NCI-H2029 (cell line): ENCODE measurements around the gene SORCS2.
A peak's percentile ranks its signal among the peaks of the same experiment; 100 is the strongest.

Experiments used
- DNase-seq: peaks from one replicate; lab custom pipeline; 2025; lab: John Stamatoyannopoulos, UW

The SORCS2 gene

DNA sequence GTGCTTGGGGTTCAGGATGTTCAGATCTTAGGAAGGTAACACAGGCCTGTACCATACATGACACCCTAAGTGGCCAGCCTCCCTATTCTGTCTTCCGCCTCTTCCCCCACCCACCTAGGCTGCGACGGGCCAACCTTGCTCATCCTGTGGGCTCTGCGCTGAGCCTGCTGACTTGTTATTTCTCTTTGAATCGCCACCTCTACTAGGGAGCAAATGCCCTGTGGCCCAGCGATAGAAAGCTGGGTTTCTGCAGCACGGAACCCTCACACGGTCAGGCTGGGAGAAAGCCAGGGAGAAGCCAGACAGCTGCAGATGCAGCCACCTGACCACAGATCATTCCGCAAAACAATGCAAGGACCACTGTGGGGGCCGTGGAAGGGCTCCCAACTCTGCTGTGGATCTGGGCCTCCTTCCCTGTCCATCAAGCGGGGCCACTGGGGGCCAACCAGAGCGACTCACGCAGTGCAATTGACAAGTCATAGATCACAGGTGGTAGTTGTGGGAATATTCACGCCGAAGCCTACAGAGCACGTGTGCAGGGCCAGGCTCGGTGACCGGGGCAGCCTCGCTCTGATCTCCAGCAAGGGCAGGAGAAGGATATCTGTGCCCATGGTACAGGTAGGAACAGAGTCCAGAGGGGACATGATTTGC is 519.8 kb downstream of the SORCS2 start:
- DNase-seq = no peak

DNA sequence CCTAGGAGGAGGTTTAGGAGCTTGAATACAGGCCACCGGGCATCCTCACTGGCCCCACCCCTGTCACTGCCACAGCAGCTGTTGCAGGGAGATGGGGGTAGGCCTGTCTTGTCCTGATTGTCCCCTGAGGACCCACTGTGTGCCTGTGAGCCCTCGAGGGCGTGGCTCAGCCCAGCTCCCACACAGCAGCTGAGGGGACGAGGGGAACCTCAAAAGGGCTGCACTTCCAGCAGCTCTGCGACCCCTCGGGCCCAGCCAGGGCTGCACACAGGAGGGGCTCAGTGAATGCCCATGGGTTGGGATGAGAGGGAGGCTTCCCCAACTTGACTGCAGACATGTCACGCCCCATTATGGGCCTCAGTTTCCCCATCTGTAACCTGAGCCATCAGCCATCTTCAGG is 521.4 kb downstream of the SORCS2 start:
- DNase-seq = no peak

DNA sequence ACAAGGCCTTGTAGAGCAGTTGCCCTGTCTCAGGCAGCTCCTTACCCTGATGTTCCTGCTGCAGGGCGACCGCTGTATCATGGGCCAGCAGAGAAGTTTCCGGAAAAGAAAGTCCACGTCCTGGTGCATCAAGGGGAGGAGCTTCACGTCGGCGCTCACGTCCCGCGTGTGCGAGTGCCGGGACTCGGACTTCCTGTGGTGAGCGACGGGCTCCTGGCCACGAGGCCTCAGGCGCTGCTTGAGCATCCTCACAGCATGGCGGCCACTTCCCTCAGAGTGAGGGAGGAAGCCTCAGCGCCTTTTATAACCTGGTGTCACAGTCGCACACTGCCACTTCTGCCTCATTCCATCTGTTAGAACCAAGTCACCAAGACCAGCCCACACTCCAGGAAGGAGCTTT is 521.8 kb downstream of the SORCS2 start:
- no peak for DNase-seq

DNA sequence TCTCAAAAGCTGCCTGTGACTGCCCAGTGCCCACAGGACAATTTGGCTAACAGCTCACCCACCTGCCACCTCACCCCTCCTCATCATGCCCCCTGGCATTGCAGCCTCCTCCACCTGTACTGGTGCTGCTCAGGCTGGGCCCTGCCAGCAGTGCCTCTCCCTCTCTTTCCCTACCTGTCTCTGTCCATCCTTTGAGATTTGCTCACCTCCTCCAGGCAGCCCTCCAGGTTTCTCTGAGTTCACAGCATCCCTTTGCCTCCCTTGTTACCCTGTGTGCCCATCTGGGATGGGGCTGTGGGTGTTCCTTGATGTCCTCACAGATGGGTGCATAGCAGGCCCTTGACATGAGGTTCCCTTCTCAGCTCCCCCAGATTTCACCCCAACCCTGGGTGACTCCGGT is 522.4 kb downstream of the SORCS2 start:
- DNase-seq = no peak

DNA sequence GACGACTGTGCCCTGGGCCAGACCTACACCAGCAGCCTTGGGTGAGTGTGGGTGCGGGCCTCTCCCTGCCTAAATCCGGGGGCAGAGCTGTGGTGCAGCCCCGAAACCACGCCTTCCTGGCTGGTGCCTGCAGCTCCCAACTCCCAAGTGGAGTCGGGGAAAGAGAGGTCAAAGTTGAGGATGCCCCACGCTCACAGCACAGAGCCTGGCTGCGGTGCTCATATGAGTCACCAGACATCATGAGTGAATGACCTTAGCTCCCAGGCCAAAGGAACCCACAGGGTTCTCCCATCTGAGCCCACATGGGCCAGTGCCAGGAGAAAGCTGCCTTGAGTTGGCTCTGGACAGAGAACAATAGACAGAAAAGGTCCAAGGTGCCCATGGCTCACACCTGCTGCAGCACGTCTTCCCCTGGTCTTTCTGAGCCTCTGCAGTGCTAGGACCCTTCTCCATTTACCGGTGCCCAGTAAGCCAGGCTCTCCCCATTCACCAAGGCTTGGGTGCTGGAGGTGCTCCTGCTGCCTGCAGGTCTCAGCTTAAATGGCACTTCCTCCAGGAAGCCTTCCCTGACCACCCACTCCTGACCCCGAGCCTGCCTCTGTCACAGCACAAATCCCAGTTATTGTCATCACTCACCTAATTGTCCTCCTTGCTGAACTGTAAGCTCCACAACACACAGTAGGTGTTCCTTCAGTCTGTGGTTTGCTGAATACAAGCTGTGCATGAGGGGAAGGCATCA is 523.1 kb downstream of the SORCS2 start:
- no peak for DNase-seq

DNA sequence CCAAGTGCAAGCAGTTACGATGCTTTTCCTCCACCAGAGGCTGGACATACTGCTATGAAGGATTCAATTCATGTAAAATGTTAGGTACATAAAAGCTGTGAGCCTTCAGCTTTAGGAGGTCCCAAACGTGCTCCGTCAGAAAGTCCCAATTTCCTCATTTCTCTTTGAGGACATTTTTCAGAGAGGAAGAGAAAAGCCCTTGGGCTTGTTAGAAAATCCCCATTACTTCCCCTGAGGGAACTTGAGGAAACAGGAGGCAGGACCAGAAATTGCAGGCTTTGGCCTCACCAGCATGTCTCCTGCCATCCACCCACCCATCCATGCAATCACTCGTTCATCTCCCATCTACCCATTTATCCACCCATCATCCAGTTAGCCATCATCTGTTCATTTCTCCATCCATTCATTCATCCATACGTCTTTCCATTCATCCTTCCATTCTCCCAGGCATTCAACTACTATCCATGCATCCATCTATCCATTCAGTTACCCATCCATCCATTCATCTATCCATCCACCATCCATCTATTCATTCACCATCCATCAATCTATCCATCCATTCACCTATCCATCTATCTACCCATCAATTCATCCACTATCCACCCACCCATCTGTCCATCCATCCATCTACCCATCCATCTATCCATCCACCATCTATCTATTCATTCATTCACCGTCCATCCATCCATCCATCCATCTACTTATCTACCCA is 523.8 kb downstream of the SORCS2 start:
- DNase-seq = no peak

DNA sequence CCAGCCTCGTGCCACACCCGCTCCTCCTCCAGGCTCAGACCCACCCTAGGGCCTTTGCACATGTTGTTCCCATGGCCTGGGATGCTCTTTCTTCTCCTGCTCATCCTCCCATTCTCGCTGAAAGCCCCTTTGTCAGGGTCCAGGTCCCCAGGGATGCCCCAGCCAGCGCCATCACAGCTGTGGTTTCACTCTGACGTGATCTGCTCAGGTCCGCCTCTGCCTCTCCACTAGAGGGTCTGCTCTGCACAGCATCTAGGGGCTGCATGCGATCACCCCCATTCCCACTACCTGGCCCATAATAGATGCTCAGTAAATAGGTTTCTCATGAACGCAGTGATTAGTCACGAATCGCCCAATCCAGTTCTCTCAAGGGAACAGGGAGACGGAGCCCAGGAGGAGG is 524.8 kb downstream of the SORCS2 start:
- DNase-seq = no peak

DNA sequence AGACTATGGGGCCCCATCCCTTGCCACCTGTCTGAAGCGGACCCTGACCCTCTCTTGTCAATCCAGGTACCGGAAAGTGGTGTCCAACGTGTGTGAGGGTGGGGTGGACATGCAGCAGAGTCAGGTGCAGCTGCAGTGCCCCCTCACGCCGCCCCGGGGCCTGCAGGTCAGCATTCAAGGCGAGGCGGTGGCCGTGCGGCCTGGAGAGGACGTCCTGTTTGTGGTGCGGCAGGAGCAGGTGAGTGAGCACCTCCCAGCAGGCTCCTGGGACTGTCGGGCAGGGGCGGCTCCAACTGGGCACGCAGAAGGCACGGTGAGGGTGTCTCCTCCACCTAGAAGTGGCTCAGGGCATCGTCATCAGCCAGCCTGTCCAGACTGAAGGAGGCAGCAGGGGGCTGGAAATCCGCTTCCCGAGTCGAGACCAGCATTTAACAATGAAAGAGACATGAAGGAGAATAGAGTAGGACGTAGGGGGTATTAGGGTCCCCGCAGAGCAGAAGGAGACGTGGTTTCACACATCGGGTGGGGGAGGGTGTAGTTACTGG is 525.7 kb downstream of the SORCS2 start:
- DNase-seq = no peak

DNA sequence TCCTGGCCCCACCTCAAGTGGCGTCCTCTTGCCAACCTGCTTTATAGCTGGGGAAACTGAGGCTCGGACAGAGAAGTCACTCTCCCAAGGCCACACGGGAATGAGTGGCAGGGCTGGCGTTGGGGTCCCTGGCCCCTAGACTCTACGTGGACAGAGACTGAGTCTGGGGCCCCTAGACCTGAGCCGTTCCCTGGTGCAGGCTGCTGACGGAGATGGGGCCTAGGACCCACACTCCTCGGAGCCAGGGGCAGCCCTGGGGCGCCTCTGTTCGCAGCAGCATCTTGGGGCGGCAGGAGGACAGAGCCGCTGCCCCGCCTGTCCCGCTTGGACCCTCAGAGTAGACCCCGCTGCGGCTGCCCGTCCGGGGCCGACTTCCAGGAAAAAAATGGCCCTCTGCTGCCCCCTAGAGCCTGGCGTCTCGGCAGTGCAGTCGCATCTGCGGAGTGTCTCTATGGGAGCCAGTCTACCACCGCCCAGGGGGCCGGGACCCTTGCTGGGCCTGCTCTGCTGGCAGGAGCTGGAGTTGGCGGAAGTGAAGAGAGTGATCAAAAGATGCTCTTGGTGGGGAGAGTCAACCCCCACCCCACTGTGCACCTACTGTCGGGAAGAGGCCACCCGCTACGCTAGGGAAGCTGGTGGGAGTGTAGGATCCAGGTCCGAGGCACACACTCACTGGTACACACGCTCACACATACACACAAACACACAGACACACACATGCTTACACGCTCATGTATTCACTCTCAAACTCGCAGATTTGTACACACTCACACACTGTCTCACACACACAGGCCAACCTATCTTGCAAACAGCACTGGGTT is 527.2 kb downstream of the SORCS2 start:
- DNase-seq = peak; percentile 31

DNA sequence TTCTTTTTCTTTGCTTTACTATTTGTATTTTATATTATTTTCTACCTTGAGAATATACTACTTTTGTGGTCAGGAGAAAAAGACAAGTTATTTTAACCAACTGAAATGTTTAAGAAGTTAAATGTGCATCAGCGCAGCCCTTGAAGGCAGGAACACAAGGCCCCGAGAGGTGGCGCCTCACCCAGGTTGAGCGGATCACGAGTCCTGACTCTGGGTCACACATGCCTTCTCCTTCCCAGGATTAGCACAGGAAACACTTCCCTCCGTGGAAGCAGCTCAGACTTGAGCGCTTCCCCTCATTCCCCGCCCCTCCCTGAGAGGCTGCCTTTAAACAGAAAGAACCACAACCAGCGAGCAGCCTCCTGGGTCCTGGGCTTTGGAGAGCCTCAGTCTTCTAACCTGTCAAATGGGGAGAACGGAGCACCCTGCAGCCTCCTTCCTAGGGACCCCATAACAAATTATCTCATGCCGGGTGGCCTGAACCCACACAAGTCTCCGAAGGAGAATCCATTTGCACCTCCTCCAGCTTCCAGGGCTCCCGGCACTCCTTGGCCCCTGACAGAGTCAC is 529.7 kb downstream of the SORCS2 start:
- no peak for DNase-seq

DNA sequence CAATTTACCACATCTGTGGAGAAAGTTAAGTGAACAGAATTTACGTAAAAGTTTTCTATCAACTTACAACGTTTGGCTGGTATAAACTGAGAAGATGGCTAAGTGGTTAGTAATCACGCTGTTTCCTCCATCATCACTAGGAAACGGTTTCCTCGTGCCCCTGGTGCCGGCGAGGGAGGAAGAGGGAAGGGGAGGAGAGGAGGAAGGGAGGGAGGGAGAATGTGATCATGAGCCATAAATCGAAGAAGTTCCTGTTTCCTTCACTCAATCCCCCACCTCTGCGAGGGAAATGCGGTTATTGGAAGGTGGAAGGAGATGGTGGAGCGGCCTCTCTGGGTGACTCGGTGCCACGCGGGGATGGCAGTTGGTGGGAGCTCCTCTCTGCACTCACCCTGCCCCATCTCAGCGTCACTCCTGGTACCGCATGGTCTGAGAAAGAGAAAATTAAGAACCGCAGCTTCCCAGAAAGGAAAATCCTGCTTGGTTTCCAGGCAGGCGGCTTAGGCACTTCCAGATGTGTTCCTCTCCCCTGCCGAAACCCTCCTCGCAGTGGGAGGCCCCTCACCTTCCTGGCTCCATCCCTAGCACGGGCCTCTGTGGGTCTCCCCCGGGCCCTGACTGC is 530.5 kb downstream of the SORCS2 start:
- DNase-seq = no peak

DNA sequence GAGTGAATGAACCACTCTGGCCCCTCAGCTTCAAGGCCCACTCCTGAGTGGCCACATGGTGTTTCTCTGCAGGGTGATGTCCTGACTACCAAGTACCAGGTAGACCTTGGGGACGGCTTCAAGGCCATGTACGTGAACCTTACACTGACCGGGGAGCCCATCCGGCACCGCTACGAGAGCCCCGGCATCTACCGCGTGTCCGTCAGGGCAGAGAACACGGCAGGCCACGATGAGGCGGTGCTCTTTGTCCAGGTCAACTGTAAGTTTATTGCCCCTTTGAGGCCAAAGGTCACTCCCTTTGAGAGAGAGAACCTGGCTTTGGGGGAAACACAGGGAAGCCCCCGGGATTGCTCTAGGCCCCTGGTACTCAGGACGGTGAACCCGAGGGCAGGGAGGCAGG is 531.3 kb downstream of the SORCS2 start:
- DNase-seq = no peak

DNA sequence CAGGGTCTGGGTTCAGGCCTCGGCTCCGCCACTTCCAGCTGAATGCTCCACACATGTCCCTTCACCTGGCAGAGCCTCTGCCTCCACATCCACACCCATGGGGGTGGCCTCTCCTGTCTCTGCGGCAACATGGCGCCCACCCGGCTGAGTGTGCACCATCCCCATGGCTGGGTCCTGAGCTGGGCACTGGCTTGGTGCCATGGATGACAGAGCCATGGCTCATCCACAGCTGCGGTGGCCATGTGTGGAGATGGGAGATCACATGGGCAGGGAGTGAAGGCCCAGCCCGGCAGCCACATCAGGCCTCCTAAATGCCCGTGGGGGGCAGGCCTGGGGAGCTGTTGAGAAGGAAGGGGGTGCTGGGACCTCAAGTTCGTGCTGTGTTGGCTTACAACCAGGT is 533.6 kb downstream of the SORCS2 start:
- DNase-seq = no peak

DNA sequence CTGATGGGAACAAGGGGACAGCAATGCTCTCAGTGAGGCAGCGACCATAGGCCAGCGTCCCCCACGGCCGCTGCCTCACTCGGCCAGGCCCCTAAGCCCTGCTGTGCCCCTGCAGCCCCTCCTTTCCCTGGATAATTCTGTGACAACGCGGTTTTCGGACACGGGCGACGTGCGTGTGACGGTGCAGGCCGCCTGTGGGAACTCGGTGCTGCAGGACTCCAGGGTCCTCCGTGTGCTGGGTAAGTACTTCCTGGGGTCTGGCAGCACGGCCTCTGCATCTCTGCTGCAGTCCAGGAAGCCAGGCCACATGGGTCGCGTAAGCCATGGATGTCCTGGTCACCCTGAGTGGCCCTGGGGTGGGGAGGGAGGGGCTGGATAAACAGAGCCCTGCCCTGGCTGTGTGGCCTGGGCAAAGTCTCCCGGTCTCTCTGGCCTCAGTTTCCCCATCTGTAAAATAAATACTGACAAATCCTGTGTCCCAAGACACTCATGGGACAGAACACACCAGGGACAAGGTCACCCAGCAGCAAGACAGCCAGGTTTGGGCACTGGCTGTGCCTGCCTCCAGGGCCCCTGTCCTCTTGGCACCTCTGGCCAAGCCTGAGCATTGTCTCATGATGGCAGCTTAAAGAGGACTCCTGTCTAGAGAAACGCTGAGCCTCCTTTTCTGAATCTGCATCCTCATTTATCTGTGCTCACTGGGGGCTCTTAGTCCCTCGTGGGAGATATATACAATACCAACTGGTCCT is 534.5 kb downstream of the SORCS2 start:
- no peak for DNase-seq

DNA sequence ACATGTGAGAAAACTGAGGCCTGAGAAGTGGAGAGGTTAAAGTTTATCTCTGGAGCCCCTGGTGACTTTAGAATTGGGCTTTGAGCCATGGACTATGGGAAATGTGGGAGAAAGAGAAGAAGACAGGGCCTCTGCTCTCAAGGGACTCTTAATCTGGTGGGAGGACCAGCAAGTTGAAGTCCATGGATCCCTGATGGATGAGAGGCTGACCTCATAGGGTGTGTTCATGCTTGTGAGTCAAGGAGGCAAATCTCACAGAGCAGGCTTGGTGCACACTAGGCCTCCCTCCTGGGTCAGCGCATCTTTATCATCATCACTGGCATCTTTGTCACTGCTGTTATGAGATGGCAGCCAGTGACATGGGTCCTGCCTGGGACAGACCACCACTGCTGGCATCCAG is 535.4 kb downstream of the SORCS2 start:
- DNase-seq = no peak

DNA sequence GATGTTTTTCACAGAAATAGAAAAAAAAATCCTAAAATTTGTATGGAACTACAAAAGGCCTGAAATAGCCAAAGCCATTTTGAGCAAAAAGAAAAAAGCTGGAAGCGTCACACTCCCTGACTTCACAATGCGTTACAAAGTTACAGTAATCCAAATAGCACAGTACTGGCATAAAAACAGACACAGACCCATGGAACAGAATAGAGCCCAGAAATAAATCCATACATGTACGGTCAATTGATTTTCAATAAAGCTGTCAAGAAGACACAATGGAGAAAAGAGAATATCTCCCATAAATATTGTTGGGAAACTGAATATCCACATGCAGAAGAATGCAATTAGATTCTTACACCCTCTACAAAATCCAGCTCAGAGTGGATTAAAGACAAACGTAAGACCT is 539.1 kb downstream of the SORCS2 start:
- no peak for DNase-seq

DNA sequence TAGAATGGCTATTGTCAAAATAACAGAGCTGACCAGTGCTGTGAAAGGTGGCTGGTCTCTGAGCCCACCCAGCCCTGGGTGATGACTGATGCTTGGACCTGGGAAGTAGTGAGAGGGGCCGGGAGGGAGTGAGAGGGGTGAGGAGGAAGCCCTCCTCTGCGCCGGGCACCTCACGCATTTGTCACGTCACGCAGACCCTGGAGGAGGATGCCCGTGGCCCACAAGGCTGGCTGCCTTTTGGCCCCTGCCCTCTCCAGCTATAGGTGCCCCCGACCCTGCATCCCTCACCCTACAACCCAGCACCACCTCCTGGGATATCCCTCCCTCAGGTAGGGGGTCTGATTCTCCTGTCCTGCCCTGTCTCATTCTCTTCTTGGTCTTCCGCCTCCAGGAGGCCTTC is 539.9 kb downstream of the SORCS2 start:
- no peak for DNase-seq

DNA sequence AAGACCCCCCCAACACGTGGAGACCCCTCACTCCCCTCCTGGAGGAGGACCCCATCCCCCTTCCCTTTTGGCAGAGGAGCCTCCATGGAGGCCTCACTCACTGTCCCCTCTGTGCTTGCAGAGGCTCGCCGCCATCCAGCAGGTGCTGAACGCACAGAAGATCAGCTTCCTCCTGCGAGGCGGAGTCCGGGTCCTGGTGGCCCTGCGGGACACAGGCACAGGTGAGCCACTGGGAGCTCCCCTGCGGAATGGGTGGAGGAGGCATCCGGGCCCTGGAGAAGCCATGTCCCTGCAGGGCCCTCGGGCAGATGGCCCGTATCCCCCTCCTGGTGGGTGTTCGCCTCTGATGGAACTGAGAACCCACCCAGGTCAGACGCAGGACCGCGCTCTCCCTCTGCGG is 540.9 kb downstream of the SORCS2 start:
- DNase-seq = no peak

DNA sequence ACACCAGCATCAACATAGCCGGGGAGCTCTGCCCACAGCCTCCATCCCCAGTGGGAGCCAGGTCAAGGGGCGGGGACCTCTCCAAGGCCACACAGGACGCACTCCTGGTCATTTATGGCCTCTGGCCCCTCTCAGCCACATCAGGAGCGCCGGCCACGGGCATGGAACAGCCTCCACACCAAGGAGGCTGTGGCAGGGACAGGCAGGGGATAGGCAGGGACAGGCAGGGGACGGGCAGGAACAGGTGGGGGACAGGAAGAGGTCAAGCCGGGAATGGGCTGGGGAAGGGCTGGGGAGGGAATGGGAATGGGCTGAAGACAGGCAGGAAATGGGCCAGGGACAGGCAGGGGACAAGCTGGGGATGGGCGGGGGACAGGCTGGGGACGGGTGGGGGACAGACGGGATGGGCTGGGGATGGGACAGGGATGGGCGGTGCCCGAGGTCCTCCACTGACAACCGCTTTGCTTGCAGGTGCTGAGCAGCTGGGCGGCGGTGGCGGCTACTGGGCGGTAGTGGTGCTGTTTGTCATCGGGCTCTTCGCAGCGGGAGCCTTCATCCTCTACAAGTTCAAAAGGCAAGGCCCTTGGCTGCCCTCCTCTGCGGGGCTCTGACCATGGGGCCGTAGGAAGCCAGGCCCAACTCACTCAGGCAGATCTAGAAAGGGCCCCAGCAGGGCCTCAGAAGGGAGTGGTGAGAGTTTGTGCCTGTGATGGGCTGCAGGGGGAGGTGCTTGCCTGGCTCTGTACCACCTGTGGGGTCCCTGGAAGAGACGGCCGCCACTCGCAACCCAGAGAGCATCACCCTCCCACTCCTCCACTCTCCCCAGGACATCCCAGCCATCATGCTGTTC is 541.7 kb downstream of the SORCS2 start:
- no peak for DNase-seq
